ENCODE measurements around the gene NRG2.

The NRG2 gene

GRCh38 chr5:139930406-139930805 is 112.7 kb downstream of the NRG2 start:
- H3K9me3 ChIP-seq (ENCODE audit: control insufficient read depth in 1 of 2, low read length in 2 of 2): no peaks in the 10 kb centered on the region

GRCh38 chr5:139926797-139927503 is 116.1 kb downstream of the NRG2 start:
- Histone ChIP-seq H3K27ac (ENCODE audit: low read depth, low read length) (no peak overlapping the region), H3K36me3 (ENCODE audit: control insufficient read depth in 1 of 2, insufficient read depth in 2 of 2, low read length in 2 of 2) (no peaks in the 10 kb centered on the region), H3K9ac (ENCODE audit: low read depth in 1 of 2, low read length in 2 of 2) (no peak overlapping the region), H3K27me3 (ENCODE audit: control insufficient read depth in 1 of 2, insufficient read depth in 2 of 2, low read length in 2 of 2) (peaks cover 8 to 19% of the 10 kb centered on the region in 2 donors), H3K4me3 (ENCODE audit: low read depth in 1 of 2, low read length in 2 of 2) (no peak overlapping the region), H3K9me3 (ENCODE audit: control insufficient read depth in 1 of 2, low read length in 2 of 2) (no peaks in the 10 kb centered on the region), H3K4me1 (ENCODE audit: control insufficient read depth in 1 of 2, insufficient read depth in 2 of 2, low read length in 2 of 2) (no peaks in the 10 kb centered on the region)

More at GRCh38 chr5:139930406-139930805, 112.7 kb downstream of the NRG2 start:
- H3K9ac ChIP-seq (ENCODE audit: low read depth in 1 of 2, low read length in 2 of 2): no peak overlapping the region
- H3K4me1 ChIP-seq (ENCODE audit: control insufficient read depth in 1 of 2, insufficient read depth in 2 of 2, low read length in 2 of 2): no peaks in the 10 kb centered on the region
- H3K36me3 ChIP-seq (ENCODE audit: control insufficient read depth in 1 of 2, insufficient read depth in 2 of 2, low read length in 2 of 2): no peaks in the 10 kb centered on the region
- no peak overlapping the region for H3K4me3 ChIP-seq (ENCODE audit: low read depth in 1 of 2, low read length in 2 of 2)
- no peak overlapping the region for H3K27ac ChIP-seq (ENCODE audit: low read depth, low read length)
- H3K27me3 ChIP-seq (ENCODE audit: control insufficient read depth in 1 of 2, insufficient read depth in 2 of 2, low read length in 2 of 2): peaks cover 8 to 15% of the 10 kb centered on the region in 2 donors

DNA sequence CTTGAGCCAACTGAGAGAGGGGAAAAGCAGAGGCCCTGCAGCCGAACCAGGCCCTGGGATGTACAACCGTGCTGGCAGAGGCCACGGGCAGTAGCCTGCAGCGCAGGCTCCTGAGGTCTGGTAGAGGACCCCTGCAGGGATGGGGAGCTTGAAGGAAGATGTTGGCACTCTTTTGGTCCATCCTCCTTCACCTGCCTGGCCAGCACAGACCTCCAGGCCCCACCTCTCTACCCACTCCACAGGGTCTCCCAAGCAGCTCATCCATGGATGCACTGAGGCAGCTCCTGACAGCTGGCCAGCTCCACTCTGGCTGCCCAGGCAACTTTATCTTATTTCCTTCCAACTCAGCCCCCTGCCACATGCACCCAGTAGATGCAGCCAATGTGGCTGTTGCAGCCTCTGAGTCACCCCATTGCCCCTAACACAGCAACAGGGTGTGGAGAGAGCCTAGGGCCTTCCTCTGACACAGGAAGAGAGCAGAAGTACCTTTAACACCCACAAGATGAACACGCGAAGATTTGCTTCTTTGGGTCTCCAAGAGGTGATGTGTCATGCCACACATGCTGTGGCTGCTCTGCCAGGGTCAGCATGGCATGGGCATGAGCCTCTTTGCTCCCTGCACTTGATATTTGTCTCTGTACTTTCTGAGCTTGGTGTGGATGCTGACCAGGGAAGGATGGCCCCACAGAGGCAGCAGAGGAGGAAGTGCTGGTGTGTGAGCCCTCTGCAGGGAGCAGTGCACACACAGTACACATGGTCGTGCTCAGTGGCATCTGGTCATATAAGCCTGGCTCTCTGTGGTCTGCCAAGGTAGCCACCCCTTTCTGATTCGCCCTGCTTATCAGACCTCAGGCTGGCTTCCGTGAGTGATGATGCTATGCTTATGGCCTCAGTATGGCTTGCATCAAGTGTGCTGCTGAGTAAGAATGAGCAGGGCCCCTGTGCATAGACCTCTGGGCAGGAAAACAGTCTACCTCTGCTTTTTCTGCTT is 117.2 kb downstream of the NRG2 start:
- Histone ChIP-seq H3K9ac (ENCODE audit: low read depth in 1 of 2, low read length in 2 of 2) (no peak overlapping the region), H3K27ac (ENCODE audit: low read depth, low read length) (no peak overlapping the region), H3K9me3 (ENCODE audit: control insufficient read depth in 1 of 2, low read length in 2 of 2) (no peaks in the 10 kb centered on the region), H3K36me3 (ENCODE audit: control insufficient read depth in 1 of 2, insufficient read depth in 2 of 2, low read length in 2 of 2) (no peaks in the 10 kb centered on the region), H3K4me1 (ENCODE audit: control insufficient read depth in 1 of 2, insufficient read depth in 2 of 2, low read length in 2 of 2) (no peaks in the 10 kb centered on the region), H3K4me3 (ENCODE audit: low read depth in 1 of 2, low read length in 2 of 2) (no peak overlapping the region), H3K27me3 (ENCODE audit: control insufficient read depth in 1 of 2, insufficient read depth in 2 of 2, low read length in 2 of 2) (peaks cover 8 to 17% of the 10 kb centered on the region in 2 donors)

DNA sequence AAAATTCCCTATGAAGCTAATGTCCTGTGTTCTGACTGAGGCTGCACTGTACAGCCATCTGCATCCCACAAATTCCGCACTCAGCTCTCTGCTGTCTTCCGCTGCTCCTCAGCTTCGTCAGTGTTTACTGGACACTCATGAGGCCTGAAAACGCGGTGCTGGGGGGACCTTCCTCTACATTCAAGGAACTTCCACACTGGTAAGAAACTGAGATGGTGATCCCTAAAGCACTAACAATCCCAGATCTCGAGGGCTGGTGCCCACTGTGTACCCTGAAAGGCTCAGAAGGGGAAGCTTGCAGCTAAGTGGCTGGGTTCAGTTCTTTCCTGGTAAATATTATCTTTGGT is 117.9 kb downstream of the NRG2 start:
- Histone ChIP-seq H3K4me1 (ENCODE audit: control insufficient read depth in 1 of 2, insufficient read depth in 2 of 2, low read length in 2 of 2) (no peaks in the 10 kb centered on the region), H3K27ac (ENCODE audit: low read depth, low read length) (no peak overlapping the region), H3K9me3 (ENCODE audit: control insufficient read depth in 1 of 2, low read length in 2 of 2) (no peaks in the 10 kb centered on the region), H3K4me3 (ENCODE audit: low read depth in 1 of 2, low read length in 2 of 2) (no peak overlapping the region), H3K36me3 (ENCODE audit: control insufficient read depth in 1 of 2, insufficient read depth in 2 of 2, low read length in 2 of 2) (no peaks in the 10 kb centered on the region), H3K27me3 (ENCODE audit: control insufficient read depth in 1 of 2, insufficient read depth in 2 of 2, low read length in 2 of 2) (peaks cover 8 to 18% of the 10 kb centered on the region in 2 donors), H3K9ac (ENCODE audit: low read depth in 1 of 2, low read length in 2 of 2) (no peak overlapping the region)

DNA sequence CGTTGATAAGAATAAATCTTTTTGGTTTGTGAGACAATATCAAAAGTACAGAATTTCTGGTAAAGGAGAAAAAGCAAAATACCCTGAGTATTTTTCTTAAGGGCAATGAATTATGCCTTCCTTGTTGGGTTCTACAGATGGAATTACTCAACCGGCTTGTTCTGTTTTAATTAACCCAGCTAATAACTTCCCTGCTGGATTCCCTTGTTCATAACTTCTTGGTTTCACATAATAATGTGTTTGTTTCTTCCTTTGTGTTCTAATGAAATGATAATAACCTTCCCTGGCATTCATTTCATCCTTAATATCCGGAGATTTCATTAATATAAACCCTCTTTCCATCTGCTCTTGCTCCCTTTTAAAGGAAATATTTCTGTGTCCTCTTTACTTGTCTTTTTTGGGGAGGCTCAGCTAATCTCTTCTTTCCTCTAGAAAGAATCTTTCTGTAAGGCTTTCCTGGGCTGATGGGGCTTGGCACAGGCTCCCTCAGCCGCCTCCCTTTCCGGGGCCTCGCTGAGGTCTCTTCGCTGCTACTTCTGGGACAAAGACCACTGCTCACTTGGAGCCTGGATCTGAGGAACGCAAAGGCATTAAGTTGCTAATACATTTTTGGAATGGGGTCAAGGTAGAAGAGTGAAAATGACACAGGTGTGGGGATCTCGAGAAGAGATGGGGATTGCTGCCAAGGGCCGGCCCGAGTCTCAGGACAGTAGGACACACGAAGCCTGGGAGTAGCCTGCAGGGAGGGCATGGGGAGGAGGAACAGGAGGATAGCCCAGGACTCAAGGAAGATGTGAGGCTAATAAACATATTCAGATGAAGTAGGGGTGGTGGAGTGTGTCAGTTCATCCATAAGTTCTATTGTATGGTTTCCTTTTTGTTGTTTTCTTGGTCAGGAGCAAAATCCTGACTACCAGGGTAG is 118.5 kb downstream of the NRG2 start:
- H3K27ac ChIP-seq (ENCODE audit: low read depth, low read length): no peak overlapping the region
- H3K4me3 ChIP-seq (ENCODE audit: low read depth in 1 of 2, low read length in 2 of 2): no peak overlapping the region
- H3K9ac ChIP-seq (ENCODE audit: low read depth in 1 of 2, low read length in 2 of 2): no peak overlapping the region
- H3K27me3 ChIP-seq (ENCODE audit: control insufficient read depth in 1 of 2, insufficient read depth in 2 of 2, low read length in 2 of 2): peaks cover 8 to 19% of the 10 kb centered on the region in 2 donors
- no peaks in the 10 kb centered on the region for H3K9me3 ChIP-seq (ENCODE audit: control insufficient read depth in 1 of 2, low read length in 2 of 2)
- H3K36me3 ChIP-seq (ENCODE audit: control insufficient read depth in 1 of 2, insufficient read depth in 2 of 2, low read length in 2 of 2): no peaks in the 10 kb centered on the region
- H3K4me1 ChIP-seq (ENCODE audit: control insufficient read depth in 1 of 2, insufficient read depth in 2 of 2, low read length in 2 of 2): no peaks in the 10 kb centered on the region

DNA sequence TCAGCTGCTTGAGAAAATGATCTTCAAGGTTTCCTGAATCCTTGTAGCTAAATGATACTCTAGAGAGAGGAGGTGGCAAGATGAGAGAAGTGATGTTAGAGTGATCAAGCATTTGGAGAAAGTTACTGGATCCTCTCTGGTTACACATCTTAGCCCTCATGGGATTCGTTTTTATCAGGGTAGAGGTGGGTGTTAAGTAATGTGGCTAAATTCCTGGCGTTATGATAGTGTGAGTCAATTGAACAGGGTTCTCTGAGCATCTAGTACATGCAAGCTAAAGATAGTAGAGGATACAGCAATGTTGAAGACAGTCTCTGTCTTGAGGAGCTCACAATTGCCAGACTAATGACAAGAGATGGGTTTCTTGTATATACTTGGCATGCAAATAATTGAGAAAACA is 123.8 kb downstream of the NRG2 start:
- H3K4me3 ChIP-seq (ENCODE audit: low read depth in 1 of 2, low read length in 2 of 2): no peak overlapping the region
- peaks cover 5 to 25% of the 10 kb centered on the region in 2 donors for H3K27me3 ChIP-seq (ENCODE audit: control insufficient read depth in 1 of 2, insufficient read depth in 2 of 2, low read length in 2 of 2)
- H3K36me3 ChIP-seq (ENCODE audit: control insufficient read depth in 1 of 2, insufficient read depth in 2 of 2, low read length in 2 of 2): no peaks in the 10 kb centered on the region
- no peak overlapping the region for H3K27ac ChIP-seq (ENCODE audit: low read depth, low read length)
- H3K9me3 ChIP-seq (ENCODE audit: control insufficient read depth in 1 of 2, low read length in 2 of 2): no peaks in the 10 kb centered on the region
- H3K4me1 ChIP-seq (ENCODE audit: control insufficient read depth in 1 of 2, insufficient read depth in 2 of 2, low read length in 2 of 2): no peaks in the 10 kb centered on the region
- H3K9ac ChIP-seq (ENCODE audit: low read depth in 1 of 2, low read length in 2 of 2): no peak overlapping the region

- Histone ChIP-seq H3K27me3 (ENCODE audit: control insufficient read depth in 1 of 2, insufficient read depth in 2 of 2, low read length in 2 of 2) (peaks cover 5 to 20% of the 10 kb centered on the region in 2 donors), H3K27ac (ENCODE audit: low read depth, low read length) (no peak overlapping the region), H3K4me1 (ENCODE audit: control insufficient read depth in 1 of 2, insufficient read depth in 2 of 2, low read length in 2 of 2) (no peaks in the 10 kb centered on the region), H3K9me3 (ENCODE audit: control insufficient read depth in 1 of 2, low read length in 2 of 2) (no peaks in the 10 kb centered on the region), H3K36me3 (ENCODE audit: control insufficient read depth in 1 of 2, insufficient read depth in 2 of 2, low read length in 2 of 2) (no peaks in the 10 kb centered on the region), H3K4me3 (ENCODE audit: low read depth in 1 of 2, low read length in 2 of 2) (no peak overlapping the region), H3K9ac (ENCODE audit: low read depth in 1 of 2, low read length in 2 of 2) (no peak overlapping the region)
Observed at GRCh38 chr5:139915834-139916233, 127.3 kb downstream of the NRG2 start.

- H3K36me3 ChIP-seq (ENCODE audit: control insufficient read depth in 1 of 2, insufficient read depth in 2 of 2, low read length in 2 of 2): no peaks in the 10 kb centered on the region
- H3K27me3 ChIP-seq (ENCODE audit: control insufficient read depth in 1 of 2, insufficient read depth in 2 of 2, low read length in 2 of 2): peaks cover 5 to 18% of the 10 kb centered on the region in 2 donors
- no peak overlapping the region for H3K9ac ChIP-seq (ENCODE audit: low read depth in 1 of 2, low read length in 2 of 2)
- no peak overlapping the region for H3K27ac ChIP-seq (ENCODE audit: low read depth, low read length)
- no peaks in the 10 kb centered on the region for H3K4me1 ChIP-seq (ENCODE audit: control insufficient read depth in 1 of 2, insufficient read depth in 2 of 2, low read length in 2 of 2)
- no peak overlapping the region for H3K4me3 ChIP-seq (ENCODE audit: low read depth in 1 of 2, low read length in 2 of 2)
- H3K9me3 ChIP-seq (ENCODE audit: control insufficient read depth in 1 of 2, low read length in 2 of 2): no peaks in the 10 kb centered on the region
Observed at GRCh38 chr5:139915266-139915665, 127.8 kb downstream of the NRG2 start.

- no peak overlapping the region for H3K4me3 ChIP-seq (ENCODE audit: low read depth in 1 of 2, low read length in 2 of 2)
- H3K27me3 ChIP-seq (ENCODE audit: control insufficient read depth in 1 of 2, insufficient read depth in 2 of 2, low read length in 2 of 2): peaks cover 5 to 9% of the 10 kb centered on the region in 2 donors
- H3K36me3 ChIP-seq (ENCODE audit: control insufficient read depth in 1 of 2, insufficient read depth in 2 of 2, low read length in 2 of 2): no peaks in the 10 kb centered on the region
- no peak overlapping the region for H3K9ac ChIP-seq (ENCODE audit: low read depth in 1 of 2, low read length in 2 of 2)
- H3K9me3 ChIP-seq (ENCODE audit: control insufficient read depth in 1 of 2, low read length in 2 of 2): no peaks in the 10 kb centered on the region
- H3K4me1 ChIP-seq (ENCODE audit: control insufficient read depth in 1 of 2, insufficient read depth in 2 of 2, low read length in 2 of 2): no peaks in the 10 kb centered on the region
- H3K27ac ChIP-seq (ENCODE audit: low read depth, low read length): no peak overlapping the region
Observed at GRCh38 chr5:139914218-139914807, 128.8 kb downstream of the NRG2 start.

Data from duodenal mucosa (tissue), 2 donors.